Liver (tissue), 3 donors: Measurements from ENCODE around the gene NCOA6.

Experiments used
- EGR1 ChIP-seq, 2 donors: IDR thresholded peaks; 2 replicates each; pipeline ENCODE4 v1.6.1; 2016 to 2018; ENCODE audit warnings: antibody characterized with exemption in 2 of 2, low read depth in 2 of 2
- FOXA1 ChIP-seq: IDR thresholded peaks from 2 replicates; pipeline ENCODE4 v1.6.1; 2016; ENCODE audit warnings: antibody characterized with exemption
- FOXA2 ChIP-seq: IDR thresholded peaks from 2 replicates; pipeline ENCODE4 v1.6.1; 2016; ENCODE audit warnings: antibody characterized with exemption
- RAD21 ChIP-seq, 2 donors: IDR thresholded peaks; 2 replicates each; pipeline ENCODE4 v1.6.1; 2016; ENCODE audit warnings: antibody characterized with exemption in 2 of 2, mild to moderate bottlenecking in 2 of 2
- RXRA ChIP-seq, 2 donors: IDR thresholded peaks; 2 replicates each; pipeline ENCODE4 v1.6.1; 2017 to 2018; ENCODE audit warnings: antibody characterized with exemption in 2 of 2, mild to moderate bottlenecking in 1 of 2
- SP1 ChIP-seq: IDR thresholded peaks from 2 replicates; pipeline ENCODE4 v1.6.1; 2018; ENCODE audit warnings: antibody characterized with exemption, mild to moderate bottlenecking
- TAF1 ChIP-seq: conservative IDR thresholded peaks from 2 replicates; pipeline ENCODE4 v1.6.1; 2016; ENCODE audit warnings: antibody characterized with exemption, mild to moderate bottlenecking
- YY1 ChIP-seq: IDR thresholded peaks from 2 replicates; pipeline ENCODE4 v1.6.1; 2016; ENCODE audit warnings: antibody characterized with exemption, mild to moderate bottlenecking
- TF ChIP-seq, protein P1 (sequence below): fragments of 150-350 bp; IDR thresholded peaks from 2 replicates; pipeline ENCODE4 v1.5.1; 2017; ENCODE audit warnings: improper control_type of control experiment, low read depth, low read length; ENCODE audit not compliant: missing input control
- TF ChIP-seq, protein P2 (sequence below): IDR thresholded peaks from 2 replicates; pipeline ENCODE4 v1.6.1; 2016; ENCODE audit warnings: antibody characterized with exemption, mild to moderate bottlenecking
- TF ChIP-seq, protein P3 (sequence below): IDR thresholded peaks from 2 replicates; pipeline ENCODE4 v1.6.1; 2016; ENCODE audit warnings: antibody characterized with exemption
- TF ChIP-seq, protein P4 (sequence below): IDR thresholded peaks from 2 replicates; pipeline ENCODE4 v1.6.1; 2016; ENCODE audit warnings: antibody characterized with exemption
- TF ChIP-seq, protein P5 (sequence below): IDR thresholded peaks from 2 replicates; pipeline ENCODE4 v1.6.1; 2016; ENCODE audit warnings: antibody characterized with exemption
- donor health status: healthy.
- donor health status: healthy.

DNA sequence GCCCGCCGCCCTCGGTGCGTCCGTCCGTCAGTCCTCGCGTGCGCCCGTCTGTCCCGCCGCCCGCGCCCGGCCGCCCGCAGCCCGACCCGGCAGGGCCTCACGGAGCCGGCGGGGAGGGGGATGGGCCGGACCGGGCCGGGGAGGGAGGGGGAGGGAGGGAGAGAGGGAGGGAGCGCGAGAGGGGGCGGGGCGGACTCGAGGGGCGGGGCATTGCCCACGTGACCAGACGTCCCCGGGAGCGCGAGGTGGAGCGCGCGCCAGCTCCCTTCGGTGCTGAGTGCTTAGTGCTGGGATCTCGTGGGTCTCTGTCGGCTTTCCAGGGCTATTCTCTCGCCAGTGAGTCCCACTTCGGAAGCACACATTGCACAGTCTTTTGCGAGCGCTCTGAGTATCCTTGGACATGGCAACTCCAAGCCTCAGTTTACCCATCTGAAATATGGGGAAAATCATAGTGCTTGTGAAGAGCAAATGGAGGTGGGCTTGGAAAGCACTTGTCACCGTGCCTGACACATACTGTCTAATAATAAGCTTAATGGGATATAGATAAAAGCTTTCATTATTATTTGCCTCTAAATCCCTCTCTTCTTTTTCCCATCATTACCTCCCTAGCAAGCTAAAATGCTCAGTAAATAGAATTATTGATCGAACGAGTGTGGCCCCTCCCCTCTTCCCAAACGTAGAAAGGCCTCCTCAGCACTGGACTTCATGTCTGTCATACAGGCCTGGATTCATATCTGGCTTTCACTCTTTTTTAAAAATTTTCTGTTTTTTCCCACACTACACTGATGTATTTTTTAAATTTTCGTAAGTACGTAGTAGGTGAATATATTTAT, at the start of gene NCOA6:
- TF ChIP-seq, protein P1, sequence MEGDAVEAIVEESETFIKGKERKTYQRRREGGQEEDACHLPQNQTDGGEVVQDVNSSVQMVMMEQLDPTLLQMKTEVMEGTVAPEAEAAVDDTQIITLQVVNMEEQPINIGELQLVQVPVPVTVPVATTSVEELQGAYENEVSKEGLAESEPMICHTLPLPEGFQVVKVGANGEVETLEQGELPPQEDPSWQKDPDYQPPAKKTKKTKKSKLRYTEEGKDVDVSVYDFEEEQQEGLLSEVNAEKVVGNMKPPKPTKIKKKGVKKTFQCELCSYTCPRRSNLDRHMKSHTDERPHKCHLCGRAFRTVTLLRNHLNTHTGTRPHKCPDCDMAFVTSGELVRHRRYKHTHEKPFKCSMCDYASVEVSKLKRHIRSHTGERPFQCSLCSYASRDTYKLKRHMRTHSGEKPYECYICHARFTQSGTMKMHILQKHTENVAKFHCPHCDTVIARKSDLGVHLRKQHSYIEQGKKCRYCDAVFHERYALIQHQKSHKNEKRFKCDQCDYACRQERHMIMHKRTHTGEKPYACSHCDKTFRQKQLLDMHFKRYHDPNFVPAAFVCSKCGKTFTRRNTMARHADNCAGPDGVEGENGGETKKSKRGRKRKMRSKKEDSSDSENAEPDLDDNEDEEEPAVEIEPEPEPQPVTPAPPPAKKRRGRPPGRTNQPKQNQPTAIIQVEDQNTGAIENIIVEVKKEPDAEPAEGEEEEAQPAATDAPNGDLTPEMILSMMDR: no peak
- TF ChIP-seq TAF1: no peak
- no peak for TF ChIP-seq RXRA (IDR thresholded peaks at IDR 0.05)
- TF ChIP-seq, protein P2, sequence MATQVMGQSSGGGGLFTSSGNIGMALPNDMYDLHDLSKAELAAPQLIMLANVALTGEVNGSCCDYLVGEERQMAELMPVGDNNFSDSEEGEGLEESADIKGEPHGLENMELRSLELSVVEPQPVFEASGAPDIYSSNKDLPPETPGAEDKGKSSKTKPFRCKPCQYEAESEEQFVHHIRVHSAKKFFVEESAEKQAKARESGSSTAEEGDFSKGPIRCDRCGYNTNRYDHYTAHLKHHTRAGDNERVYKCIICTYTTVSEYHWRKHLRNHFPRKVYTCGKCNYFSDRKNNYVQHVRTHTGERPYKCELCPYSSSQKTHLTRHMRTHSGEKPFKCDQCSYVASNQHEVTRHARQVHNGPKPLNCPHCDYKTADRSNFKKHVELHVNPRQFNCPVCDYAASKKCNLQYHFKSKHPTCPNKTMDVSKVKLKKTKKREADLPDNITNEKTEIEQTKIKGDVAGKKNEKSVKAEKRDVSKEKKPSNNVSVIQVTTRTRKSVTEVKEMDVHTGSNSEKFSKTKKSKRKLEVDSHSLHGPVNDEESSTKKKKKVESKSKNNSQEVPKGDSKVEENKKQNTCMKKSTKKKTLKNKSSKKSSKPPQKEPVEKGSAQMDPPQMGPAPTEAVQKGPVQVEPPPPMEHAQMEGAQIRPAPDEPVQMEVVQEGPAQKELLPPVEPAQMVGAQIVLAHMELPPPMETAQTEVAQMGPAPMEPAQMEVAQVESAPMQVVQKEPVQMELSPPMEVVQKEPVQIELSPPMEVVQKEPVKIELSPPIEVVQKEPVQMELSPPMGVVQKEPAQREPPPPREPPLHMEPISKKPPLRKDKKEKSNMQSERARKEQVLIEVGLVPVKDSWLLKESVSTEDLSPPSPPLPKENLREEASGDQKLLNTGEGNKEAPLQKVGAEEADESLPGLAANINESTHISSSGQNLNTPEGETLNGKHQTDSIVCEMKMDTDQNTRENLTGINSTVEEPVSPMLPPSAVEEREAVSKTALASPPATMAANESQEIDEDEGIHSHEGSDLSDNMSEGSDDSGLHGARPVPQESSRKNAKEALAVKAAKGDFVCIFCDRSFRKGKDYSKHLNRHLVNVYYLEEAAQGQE: no peak
- no peak for TF ChIP-seq RAD21 (IDR thresholded peaks at IDR 0.05)
- TF ChIP-seq, protein P3, sequence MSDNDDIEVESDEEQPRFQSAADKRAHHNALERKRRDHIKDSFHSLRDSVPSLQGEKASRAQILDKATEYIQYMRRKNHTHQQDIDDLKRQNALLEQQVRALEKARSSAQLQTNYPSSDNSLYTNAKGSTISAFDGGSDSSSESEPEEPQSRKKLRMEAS: peak; percentile 28
- no peak for TF ChIP-seq YY1
- no peak for TF ChIP-seq SP1
- TF ChIP-seq FOXA1: no peak
- no peak for TF ChIP-seq FOXA2
- TF ChIP-seq EGR1 (IDR thresholded peaks at IDR 0.05; ENCODE audit: low read depth in 2 of 2): no peak
- TF ChIP-seq, protein P4, sequence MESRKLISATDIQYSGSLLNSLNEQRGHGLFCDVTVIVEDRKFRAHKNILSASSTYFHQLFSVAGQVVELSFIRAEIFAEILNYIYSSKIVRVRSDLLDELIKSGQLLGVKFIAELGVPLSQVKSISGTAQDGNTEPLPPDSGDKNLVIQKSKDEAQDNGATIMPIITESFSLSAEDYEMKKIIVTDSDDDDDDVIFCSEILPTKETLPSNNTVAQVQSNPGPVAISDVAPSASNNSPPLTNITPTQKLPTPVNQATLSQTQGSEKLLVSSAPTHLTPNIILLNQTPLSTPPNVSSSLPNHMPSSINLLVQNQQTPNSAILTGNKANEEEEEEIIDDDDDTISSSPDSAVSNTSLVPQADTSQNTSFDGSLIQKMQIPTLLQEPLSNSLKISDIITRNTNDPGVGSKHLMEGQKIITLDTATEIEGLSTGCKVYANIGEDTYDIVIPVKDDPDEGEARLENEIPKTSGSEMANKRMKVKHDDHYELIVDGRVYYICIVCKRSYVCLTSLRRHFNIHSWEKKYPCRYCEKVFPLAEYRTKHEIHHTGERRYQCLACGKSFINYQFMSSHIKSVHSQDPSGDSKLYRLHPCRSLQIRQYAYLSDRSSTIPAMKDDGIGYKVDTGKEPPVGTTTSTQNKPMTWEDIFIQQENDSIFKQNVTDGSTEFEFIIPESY: no peak
- TF ChIP-seq, protein P5, sequence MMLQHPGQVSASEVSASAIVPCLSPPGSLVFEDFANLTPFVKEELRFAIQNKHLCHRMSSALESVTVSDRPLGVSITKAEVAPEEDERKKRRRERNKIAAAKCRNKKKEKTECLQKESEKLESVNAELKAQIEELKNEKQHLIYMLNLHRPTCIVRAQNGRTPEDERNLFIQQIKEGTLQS: no peak
